ENCODE data around the gene SFMBT1. TPM values are rescaled to one million over a fixed set of nuclear protein-coding genes. Genes with fewer than 3 reads are reported as not detected.

Gene SFMBT1
- total and polyA plus RNA-seq, 9 of the 15 experiments (the other 6 are each of a cell fraction or from before 2014, with no cell fraction given) = 0.76 to 6.6 (median 3.6) TPM

DNA sequence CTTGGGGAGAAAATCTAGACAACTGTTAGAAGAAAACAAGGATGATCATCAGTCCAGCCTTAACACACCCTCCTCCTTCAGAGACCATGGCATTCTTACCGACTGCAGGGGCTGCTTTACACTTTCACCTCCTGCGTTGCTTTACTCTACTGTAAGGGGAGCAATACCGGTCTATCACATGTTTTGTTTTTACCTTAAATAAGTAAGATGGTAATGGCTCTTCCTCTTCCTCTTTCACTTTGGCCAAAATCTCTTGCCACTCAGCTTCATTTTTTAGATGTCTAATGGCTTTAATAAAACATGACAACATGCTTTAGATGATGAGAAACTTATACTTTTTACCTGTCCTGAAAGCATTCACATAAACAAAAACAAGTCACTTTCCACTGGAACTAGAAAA, 115.1 kb downstream of the SFMBT1 start:
- FAIRE-seq = no peak
- no peak for TF ChIP-seq TEAD1 (CRISPR knock-in tag; IDR thresholded peaks at IDR 0.05)
- no peak for TF ChIP-seq FIP1L1 (IDR thresholded peaks at IDR 0.05; ENCODE audit: low read depth, low read length, poor library complexity, severe bottlenecking)
- TF ChIP-seq HNRNPK (IDR thresholded peaks at IDR 0.05; ENCODE audit: low read depth, low read length, poor library complexity, severe bottlenecking) = no peak
- no peak for TF ChIP-seq RBM17 (IDR thresholded peaks at IDR 0.05; ENCODE audit: borderline replicate concordance, low read depth, low read length)
- no peak for TF ChIP-seq ZNF3 (CRISPR knock-in tag; IDR thresholded peaks at IDR 0.05)
- TF ChIP-seq ZNF75A (CRISPR knock-in tag; IDR thresholded peaks at IDR 0.05) = no peak
- TF ChIP-seq ZNF431 (CRISPR knock-in tag; IDR thresholded peaks at IDR 0.05) = no peak
- TF ChIP-seq ADNP (tag; IDR thresholded peaks at IDR 0.05) = no peak
- TF ChIP-seq, protein P1, sequence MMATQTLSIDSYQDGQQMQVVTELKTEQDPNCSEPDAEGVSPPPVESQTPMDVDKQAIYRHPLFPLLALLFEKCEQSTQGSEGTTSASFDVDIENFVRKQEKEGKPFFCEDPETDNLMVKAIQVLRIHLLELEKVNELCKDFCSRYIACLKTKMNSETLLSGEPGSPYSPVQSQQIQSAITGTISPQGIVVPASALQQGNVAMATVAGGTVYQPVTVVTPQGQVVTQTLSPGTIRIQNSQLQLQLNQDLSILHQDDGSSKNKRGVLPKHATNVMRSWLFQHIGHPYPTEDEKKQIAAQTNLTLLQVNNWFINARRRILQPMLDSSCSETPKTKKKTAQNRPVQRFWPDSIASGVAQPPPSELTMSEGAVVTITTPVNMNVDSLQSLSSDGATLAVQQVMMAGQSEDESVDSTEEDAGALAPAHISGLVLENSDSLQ (IDR thresholded peaks at IDR 0.05) = no peak
- no peak for TF ChIP-seq ERF (CRISPR knock-in tag; IDR thresholded peaks at IDR 0.05)
- TF ChIP-seq SRF (CRISPR knock-in tag; IDR thresholded peaks at IDR 0.05) = no peak
- no peak for TF ChIP-seq KLF16 (IDR thresholded peaks at IDR 0.05)
- TF ChIP-seq ASH1L (IDR thresholded peaks at IDR 0.05; ENCODE audit: borderline replicate concordance, low read depth, partially characterized antibody) = no peak
- no peak for TF ChIP-seq ZNF263 (CRISPR knock-in tag; IDR thresholded peaks at IDR 0.05; ENCODE audit: borderline replicate concordance)
- no peak for TF ChIP-seq NELFE (IDR thresholded peaks at IDR 0.05; ENCODE audit: insufficient read depth, insufficient read length)
- TF ChIP-seq ETV1 (tag; conservative IDR thresholded peaks at IDR 0.05; ENCODE audit: low read depth) = no peak
- TF ChIP-seq NCOA1 (IDR thresholded peaks at IDR 0.05; ENCODE audit: low read depth) = no peak
- H3K27ac ChIP-seq (ENCODE audit: extremely low read depth, low read depth, low read length) = no peak overlapping the region
- no peaks in the 10 kb centered on the region for H3K9me3 ChIP-seq (replicated peaks; ENCODE audit: control insufficient read depth, insufficient read depth, low read depth, low read length)
- intact Hi-C loops (cut with micrococcal nuclease) (no loop called here), in situ Hi-C loops (cut with MboI) (no loop called here)
- no peak overlapping the region for H3K4me3 ChIP-seq
- ChIA-PET POLR2A (no interaction called here), CTCF (ENCODE audit: low intra/inter-chr PET ratio) (no interaction called here)
- WGBS (ENCODE audit: insufficient coverage, low coverage, missing lambda C conversion rate) = 67% methylated on average over 3 of the region's 3 CpGs
- BruUV-seq (replicated peaks) = no TSS peak
- H3K79me2 ChIP-seq (ENCODE audit: control insufficient read depth, insufficient read depth, low read length) = no peaks in the 10 kb centered on the region
- no peak overlapping the region for H3K9ac ChIP-seq (ENCODE audit: insufficient read depth in 1 of 2, low read depth in 2 of 2, low read length in 2 of 2)
- DNase-seq (ENCODE audit: extremely low read depth in 1 of 4, low spot score in 3 of 4) = no peak
- H4K20me1 ChIP-seq (replicated peaks; ENCODE audit: control insufficient read depth, insufficient read depth, low read length) = no peaks in the 10 kb centered on the region
- ATAC-seq = no peak
- no peak overlapping the region for H3K4me2 ChIP-seq (ENCODE audit: insufficient read depth, low read length)
- H3K36me3 ChIP-seq (ENCODE audit: control insufficient read depth, insufficient read depth, low read length) = 0 out of 3 replicates have a peak, but pooled peaks cover 5% of the 10 kb centered on the region
- no peak overlapping the region for H2AFZ ChIP-seq (ENCODE audit: low read depth, low read length)
- H3K27me3 ChIP-seq (ENCODE audit: control insufficient read depth in 2 of 2, insufficient read depth in 2 of 2, low read length in 2 of 2) = no peaks in the 10 kb centered on the region
- H3K9me1 ChIP-seq (ENCODE audit: control insufficient read depth, insufficient read depth, low read length) = no peaks in the 10 kb centered on the region
- H3K4me1 ChIP-seq (replicated peaks in 1 of 2; ENCODE audit: control insufficient read depth in 2 of 2, insufficient read depth in 2 of 2, low read length in 2 of 2) = no peaks in the 10 kb centered on the region; a peak in 1 of 5 replicates

Data from K562 (cell line).